ENCODE measurements around the gene FCRL5.

- no peak for TF ChIP-seq CTCF (IDR thresholded peaks at IDR 0.05)
- TF ChIP-seq POLR2A (IDR thresholded peaks at IDR 0.05) = no peak
Observed at GRCh38 chr1:157539568-157539967, 12.7 kb downstream of the FCRL5 start.
